Esophagus (tissue), 2 donors: ENCODE measurements around the gene CXCR1. TPM values are rescaled to one million over a fixed set of nuclear protein-coding genes. Genes with fewer than 3 reads are reported as not detected.

Experiments used
- H3K27ac ChIP-seq, 2 donors: one replicate each; pipeline ENCODE4 v1.5.1; 2013; ENCODE audit warnings: low read depth in 2 of 2, mild to moderate bottlenecking in 2 of 2, inconsistent platforms in 1 of 2, low read length in 1 of 2, moderate library complexity in 1 of 2
- H3K27me3 ChIP-seq, 2 donors: one replicate each; pipeline ENCODE4 v1.6.1; 2013; ENCODE audit warnings: low read length in 2 of 2, control low read depth in 1 of 2, mild to moderate bottlenecking in 1 of 2; ENCODE audit not compliant: insufficient read depth in 2 of 2, control insufficient read depth in 1 of 2
- H3K36me3 ChIP-seq, 2 donors: one replicate each; pipeline ENCODE4 v1.6.1; 2013; ENCODE audit warnings: low read length in 1 of 2; ENCODE audit not compliant: control insufficient read depth in 2 of 2, insufficient read depth in 2 of 2
- H3K4me1 ChIP-seq, 2 donors: one replicate each; pipeline ENCODE4 v1.6.1; 2013; ENCODE audit warnings: low read length in 1 of 2; ENCODE audit not compliant: control insufficient read depth in 2 of 2, insufficient read depth in 2 of 2
- H3K4me3 ChIP-seq, 2 donors: one replicate each; pipeline ENCODE4 v1.5.1; 2013; ENCODE audit warnings: low read length in 2 of 2, mild to moderate bottlenecking in 2 of 2, low read depth in 1 of 2, moderate library complexity in 1 of 2
- H3K9me3 ChIP-seq, 2 donors: one replicate each; pipeline ENCODE4 v1.6.1; 2013; ENCODE audit warnings: mild to moderate bottlenecking in 2 of 2, low read depth in 1 of 2, low read length in 1 of 2, moderate library complexity in 1 of 2; ENCODE audit not compliant: control insufficient read depth in 2 of 2, insufficient read depth in 1 of 2
- WGBS, 2 donors: extraction: QIAGEN DNeasy Blood & Tissue Kit; methylation state at CpG; one replicate each; pipeline ENCODE4 v1.1.7; 2013; 5-methylcytosine and 5-hydroxymethylcytosine counted together
- polyA plus RNA-seq, 2 donors: library from polyadenylated mRNA; stranded (reverse); fragments of 200-250 nt; gene quantifications; one replicate each; pipeline ENCODE4 v1.2.3, GENCODE V29; 2013
- donor health status: healthy with polysubstance abuse.
- donor health status: Bipolar disorder and iron deficiency.

CXCR1 gene
- polyA plus RNA-seq, 2 donors: 0.08 to 0.11 TPM

DNA sequence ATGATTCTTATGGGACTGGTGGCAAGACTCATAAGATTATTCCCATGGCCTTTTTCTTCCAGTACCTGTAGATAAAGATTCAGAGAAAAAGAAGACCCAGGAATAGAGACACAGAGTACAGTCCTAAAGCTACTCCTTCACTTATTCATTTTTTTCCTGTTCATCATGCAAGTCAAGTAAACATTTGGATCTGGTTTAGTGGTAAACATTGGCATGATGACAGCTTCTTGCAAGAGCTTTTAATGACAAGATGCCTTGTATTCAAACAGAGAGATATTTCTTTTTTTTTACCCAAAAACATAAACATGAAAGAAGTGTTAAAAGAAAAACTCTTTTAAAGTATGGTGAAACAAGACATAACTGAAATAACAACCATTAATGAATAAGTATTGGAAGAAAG, 20.7 kb downstream of the CXCR1 start:
- no peak overlapping the region for H3K27ac ChIP-seq
- no peaks in the 10 kb centered on the region for H3K4me1 ChIP-seq
- peaks cover 0 to 5% of the 10 kb centered on the region in 2 donors for H3K9me3 ChIP-seq
- H3K27me3 ChIP-seq: no peaks in the 10 kb centered on the region
- no peaks in the 10 kb centered on the region for H3K36me3 ChIP-seq
- no peak overlapping the region for H3K4me3 ChIP-seq

DNA sequence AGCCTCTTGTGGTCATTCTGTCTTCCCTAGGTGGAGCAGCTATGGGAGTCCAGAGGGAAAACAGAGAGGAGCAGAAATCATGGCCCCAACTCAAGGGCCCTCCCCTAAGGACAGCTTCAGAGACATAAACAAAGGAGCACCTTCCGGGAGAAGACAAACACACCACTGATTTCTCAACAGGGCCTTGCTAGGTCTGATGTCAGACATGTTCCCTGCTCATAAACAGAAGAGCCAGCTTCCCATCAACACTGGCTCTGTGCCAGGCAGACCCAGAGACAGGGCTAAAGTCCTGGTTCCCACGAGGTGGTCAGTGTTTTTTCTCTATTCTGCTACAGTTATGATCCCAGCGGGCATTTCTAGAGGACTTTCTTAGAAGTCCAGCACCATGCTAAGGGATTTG, 21.6 kb downstream of the CXCR1 start:
- no peak overlapping the region for H3K27ac ChIP-seq
- 48 to 70% methylated on average over 3 of the region's 3 CpGs for WGBS, 2 donors

DNA sequence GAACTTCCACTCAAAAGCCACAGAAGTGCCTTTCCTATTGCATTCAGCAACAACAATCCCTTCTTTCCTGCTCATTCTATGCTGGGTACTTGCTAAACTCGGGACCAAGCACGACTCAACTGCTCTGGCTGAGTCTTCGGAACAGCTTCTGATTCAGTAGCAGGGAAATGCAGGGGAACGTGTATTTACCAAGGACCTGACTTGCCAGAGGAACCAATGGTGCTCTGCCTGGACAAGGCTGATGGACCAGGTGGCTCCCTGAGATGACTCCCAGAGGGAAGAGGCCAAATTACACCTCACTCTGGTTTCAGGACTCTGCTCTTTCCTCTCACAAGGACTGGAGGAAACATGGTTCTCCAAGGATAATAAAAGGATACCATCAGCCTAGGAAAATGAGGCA, 28.7 kb downstream of the CXCR1 start:
- H3K4me1 ChIP-seq: no peaks in the 10 kb centered on the region
- WGBS, 2 donors: 46 to 59% methylated on average over 4 of the region's 4 CpGs
- H3K4me3 ChIP-seq: no peak overlapping the region
- peaks cover 0 to 6% of the 10 kb centered on the region in 2 donors for H3K36me3 ChIP-seq
- H3K27ac ChIP-seq: no peak overlapping the region
- H3K9me3 ChIP-seq: no peaks in the 10 kb centered on the region
- H3K27me3 ChIP-seq: no peaks in the 10 kb centered on the region

More for the DNA sequence above, 21.6 kb downstream of the CXCR1 start:
- Histone ChIP-seq H3K27me3 (no peaks in the 10 kb centered on the region), H3K36me3 (no peaks in the 10 kb centered on the region), H3K4me3 (no peak overlapping the region), H3K9me3 (peaks cover 0 to 5% of the 10 kb centered on the region in 2 donors), H3K4me1 (no peaks in the 10 kb centered on the region)

DNA sequence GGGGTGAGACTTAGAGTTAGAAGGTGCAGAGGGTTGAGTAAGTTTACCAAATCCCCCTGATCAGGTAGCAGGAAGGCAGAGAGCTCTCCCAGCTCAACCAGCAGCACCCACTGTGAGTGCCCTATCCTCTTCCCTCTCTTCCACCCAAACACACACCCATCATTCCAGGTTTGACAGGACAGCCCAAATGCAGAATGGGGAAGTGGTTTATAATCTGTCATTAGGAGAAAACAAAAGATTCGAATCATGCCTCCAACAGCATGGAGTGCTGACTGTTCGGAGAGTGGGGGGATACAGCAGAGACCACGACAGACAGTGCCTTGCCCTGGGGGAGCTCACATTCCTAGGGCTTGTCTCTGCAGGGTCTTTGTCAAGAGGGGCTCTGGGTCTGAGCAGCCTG, 29.2 kb downstream of the CXCR1 start:
- Histone ChIP-seq H3K4me1 (no peaks in the 10 kb centered on the region), H3K9me3 (no peaks in the 10 kb centered on the region), H3K27ac (no peak overlapping the region), H3K4me3 (no peak overlapping the region), H3K27me3 (no peaks in the 10 kb centered on the region), H3K36me3 (peaks cover 0 to 6% of the 10 kb centered on the region in 2 donors)
- 49 to 60% methylated on average over 3 of the region's 3 CpGs for WGBS, 2 donors

DNA sequence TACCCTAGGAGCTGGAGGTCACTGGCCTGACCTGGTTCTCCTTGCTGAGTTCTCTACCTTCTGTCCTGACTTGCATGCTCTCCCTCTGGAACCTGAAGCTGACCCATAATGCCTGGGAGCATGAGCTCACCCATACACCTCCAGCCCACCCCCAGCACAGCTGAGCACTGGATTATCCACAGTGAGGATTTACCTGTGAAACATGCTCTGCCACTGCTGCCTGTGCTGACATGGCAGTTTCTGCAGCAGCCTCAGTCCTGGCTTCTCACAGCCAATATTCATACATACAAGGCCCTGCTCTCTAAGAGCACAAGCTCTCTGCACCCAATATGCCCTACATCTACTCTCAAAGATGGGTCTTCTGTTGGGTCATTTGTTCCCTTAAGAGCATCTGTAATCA, 35.9 kb downstream of the CXCR1 start:
- Histone ChIP-seq H3K4me1 (peaks cover 4 to 7% of the 10 kb centered on the region in 2 donors), H3K27me3 (no peaks in the 10 kb centered on the region), H3K9me3 (no peaks in the 10 kb centered on the region), H3K4me3 (no peak overlapping the region), H3K27ac (peak overlapping the region; percentile 76 to 89), H3K36me3 (peaks cover 0 to 4% of the 10 kb centered on the region in 2 donors)

DNA sequence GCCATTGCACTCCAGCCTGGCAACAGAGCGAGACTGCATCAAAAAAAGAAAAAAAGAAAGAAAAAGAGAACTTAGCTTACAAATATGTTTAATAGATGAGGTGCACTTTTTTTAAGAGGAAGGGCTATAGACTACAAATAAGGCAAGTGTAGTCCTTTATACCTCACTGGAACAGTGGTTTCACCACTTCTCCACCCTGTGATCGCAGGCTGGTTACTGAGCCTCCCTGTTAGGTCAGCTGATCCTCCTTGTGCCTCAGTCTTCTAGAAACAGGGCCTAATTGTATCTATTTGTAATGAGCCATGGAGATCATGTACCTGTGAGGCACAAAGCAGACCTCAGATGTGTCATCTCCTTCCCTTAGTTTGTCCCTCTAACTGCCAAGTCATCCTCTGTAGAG, 36.4 kb downstream of the CXCR1 start:
- no peaks in the 10 kb centered on the region for H3K27me3 ChIP-seq
- WGBS, 2 donors: 86 to 87% methylated on average over 2 of the region's 2 CpGs
- H3K4me1 ChIP-seq: peaks cover 4 to 9% of the 10 kb centered on the region in 2 donors
- no peak overlapping the region for H3K4me3 ChIP-seq
- no peaks in the 10 kb centered on the region for H3K36me3 ChIP-seq
- no peaks in the 10 kb centered on the region for H3K9me3 ChIP-seq
- peak overlapping the region; percentile 69 to 89 for H3K27ac ChIP-seq

DNA sequence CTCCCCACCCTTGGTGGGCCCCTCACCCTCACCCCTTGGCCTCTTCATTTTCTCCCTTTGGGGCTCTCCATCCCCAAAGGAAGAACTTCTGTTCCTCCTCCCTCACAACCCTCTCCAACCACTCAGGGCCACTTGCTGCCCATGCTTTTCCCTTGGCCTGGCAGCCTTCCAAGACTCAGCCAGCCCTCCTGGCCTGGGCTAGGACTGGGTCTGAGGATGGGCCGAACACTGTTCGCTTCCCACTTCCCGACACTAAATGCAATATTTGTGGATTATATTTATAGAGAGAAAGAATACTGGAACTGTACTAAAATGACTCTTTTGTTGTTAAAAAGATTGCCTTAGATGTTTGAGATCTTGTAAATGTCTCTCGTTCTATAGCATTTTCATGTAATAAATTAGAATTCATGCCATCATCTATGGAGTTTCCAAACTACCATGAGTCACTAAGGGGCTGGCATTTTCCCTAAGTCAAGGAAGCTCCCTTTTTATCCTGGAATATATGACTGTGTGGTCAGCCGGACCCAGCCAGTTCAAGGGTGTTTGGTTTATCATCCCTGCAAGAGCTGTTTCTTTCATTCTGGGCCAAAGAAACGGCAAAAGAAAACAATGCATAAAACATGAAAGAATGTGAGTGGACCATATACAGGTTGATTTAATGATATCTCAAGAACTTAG, 37.2 kb downstream of the CXCR1 start:
- H3K27ac ChIP-seq: peak overlapping the region; percentile 86 to 94

DNA sequence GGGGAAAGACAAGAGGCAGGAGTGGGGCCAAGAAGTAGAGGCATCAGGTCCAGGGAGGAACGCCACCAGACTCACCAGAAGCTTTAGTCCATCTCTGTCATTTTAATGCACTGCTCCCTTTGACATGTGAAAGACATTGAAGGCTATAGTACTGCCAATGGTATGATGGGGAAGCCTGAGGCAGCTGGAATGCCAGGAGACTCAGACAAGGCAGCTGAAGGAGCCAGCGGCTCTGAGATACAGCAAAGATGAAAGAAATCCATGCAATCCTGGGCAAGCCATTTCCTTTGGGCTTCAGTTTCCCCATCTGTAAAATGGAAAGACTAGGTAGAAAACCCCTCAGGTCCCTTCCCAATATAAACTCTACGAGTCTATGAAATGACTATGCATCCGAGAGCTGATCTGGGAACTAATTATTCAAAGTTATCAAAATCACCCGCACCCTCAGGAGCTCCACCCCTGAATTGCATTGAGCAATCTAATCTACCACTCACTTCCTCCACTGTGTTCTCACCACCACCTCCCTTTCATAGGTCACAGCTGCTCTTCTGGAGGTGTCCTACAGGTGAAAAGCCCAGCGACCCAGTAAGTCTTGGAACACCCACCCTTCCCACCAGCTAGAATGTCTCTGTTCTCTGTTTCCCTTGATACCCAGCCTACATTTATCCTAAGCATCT, 37.8 kb downstream of the CXCR1 start:
- 65 to 66% methylated on average over 6 of the region's 6 CpGs for WGBS, 2 donors
- Histone ChIP-seq H3K4me1 (peaks cover 4 to 9% of the 10 kb centered on the region in 2 donors), H3K27me3 (no peaks in the 10 kb centered on the region), H3K36me3 (no peaks in the 10 kb centered on the region), H3K4me3 (peak overlapping the region; percentile 26 to 36), H3K9me3 (no peaks in the 10 kb centered on the region), H3K27ac (peak overlapping the region; percentile 86 to 94)

More for the DNA sequence above, 37.2 kb downstream of the CXCR1 start:
- H3K4me3 ChIP-seq: peak overlapping the region; percentile 26 to 36
- H3K4me1 ChIP-seq: peaks cover 4 to 9% of the 10 kb centered on the region in 2 donors
- no peaks in the 10 kb centered on the region for H3K36me3 ChIP-seq
- H3K9me3 ChIP-seq: no peaks in the 10 kb centered on the region
- 72 to 79% methylated on average over 6 of the region's 6 CpGs for WGBS, 2 donors
- no peaks in the 10 kb centered on the region for H3K27me3 ChIP-seq

DNA sequence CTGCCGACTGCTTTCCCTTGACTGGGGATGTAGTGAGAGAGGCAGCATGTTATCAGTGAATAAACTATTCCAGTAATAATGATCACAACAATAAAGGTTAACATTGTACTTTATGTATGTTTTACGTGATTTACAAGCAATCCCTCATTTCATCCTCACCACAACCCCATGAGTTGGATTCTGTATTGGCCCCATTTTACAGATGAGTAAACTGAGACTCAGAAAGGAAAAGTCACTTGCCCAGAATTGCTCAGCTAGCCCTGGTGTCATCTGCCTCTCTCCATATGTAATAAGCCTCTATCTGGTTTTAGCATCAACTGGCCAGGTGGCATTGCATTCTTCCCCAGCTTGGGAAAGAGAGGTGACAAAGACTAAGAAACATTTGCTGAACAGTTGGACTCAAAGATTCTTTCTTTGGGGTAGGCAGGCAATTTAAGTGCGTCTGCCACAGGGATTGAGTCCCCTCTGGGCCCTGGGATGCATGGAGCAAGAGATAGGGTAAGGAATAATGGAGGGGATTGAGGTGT, 38.8 kb downstream of the CXCR1 start:
- peaks cover 4 to 9% of the 10 kb centered on the region in 2 donors for H3K4me1 ChIP-seq
- 76 to 83% methylated on average over 3 of the region's 3 CpGs for WGBS, 2 donors
- no peaks in the 10 kb centered on the region for H3K27me3 ChIP-seq
- no peak overlapping the region for H3K4me3 ChIP-seq
- peak overlapping the region; percentile 84 to 86 for H3K27ac ChIP-seq
- H3K9me3 ChIP-seq: no peaks in the 10 kb centered on the region
- H3K36me3 ChIP-seq: no peaks in the 10 kb centered on the region
